Fibroblast of skin of abdomen (primary cell): ENCODE data around the gene SRMS.
"Not testable (repeated sequence)": the region's sequence is repeated elsewhere in the genome, so short reads cannot be mapped to it uniquely, and the experiment has no call there.

Experiments
- DNase-seq: peaks from one replicate; pipeline ENCODE4 v3.0.0-alpha.2; 2013

Gene SRMS

DNA sequence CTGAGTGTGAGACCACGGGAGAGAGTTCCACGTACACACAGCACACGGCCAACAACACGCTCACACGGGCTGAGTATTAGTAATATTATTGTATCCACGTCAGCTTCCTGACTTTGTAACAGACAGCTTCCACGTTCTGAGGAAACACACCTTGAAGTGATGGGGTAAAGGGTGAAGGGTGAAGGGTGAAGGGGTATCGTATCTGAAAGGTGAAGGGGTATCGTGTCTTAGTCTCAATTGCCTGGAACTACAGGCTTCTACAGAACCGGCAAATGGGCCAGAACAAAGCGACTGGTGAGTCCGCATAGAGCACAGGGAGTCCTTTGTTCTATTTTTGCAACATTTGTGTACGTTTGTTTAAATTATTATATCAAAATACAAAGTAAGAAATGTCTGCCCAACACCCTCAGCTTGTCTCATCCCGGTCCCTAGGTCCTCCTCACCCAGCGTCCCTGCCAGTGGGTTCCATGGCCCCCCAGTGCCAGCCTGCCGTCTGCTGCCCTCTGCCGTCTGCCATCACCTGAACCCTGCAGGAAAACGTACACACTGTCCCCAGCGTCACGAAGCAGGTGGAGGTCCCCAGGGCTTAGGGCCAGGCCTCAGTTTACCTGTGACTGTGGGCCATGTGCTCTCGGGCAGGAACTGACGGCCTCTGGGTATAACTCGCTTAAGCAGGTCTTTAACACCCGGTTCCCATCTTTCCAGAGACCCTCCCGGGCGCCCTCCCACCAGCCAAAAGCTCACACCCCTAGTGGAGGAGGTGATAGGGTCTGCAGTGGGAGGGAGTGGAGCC is 30.9 kb upstream of the SRMS start:
- no peak for DNase-seq

- no peak for DNase-seq
Observed at GRCh38 chr20:63577317-63577894, 29.9 kb upstream of the SRMS start.

- DNase-seq = peak; percentile 17
Observed at GRCh38 chr20:63576311-63576710, 28.8 kb upstream of the SRMS start.

DNA sequence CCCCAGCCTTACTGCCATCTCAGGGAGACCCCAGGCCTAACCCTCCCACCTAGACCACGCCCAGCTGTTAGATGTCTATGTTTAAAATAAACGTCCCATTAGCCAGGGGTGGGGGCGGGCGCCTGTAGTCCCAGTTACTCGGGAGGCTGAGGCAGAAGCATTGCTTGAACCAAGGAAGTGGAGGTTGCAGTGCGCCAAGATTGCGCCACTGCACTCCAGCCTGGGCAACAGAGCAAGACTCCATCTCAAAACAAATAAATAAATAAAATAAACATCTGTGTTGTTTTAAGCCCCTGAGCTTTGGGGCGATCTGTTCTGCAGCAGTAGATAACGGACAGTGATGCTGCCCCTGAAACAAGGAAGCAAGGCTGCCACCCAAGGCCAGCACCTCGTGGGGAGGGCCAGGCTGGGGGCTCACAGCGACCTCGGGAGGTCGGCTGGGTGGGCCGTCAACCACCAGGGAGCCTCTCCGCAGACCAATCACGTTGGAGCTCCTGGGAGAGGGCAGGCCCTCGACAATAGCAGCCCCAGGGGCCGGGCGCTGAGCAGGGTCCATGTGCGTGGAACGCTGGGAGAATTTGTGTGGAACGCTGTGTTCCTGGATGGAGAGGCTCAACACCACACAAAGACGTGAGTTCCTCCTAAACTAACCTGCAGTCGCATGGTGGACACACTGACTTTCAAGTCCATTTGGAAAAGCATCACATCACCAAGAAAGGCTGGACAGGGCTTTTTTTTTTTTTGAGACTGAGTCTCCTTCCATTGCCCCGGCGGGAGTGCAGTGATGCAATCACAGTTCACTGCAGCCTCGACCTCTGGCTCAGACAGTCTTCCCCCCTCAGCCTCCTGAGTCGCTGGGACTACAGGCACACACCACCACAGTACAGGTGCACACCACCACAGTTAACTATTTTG is 27.5 kb upstream of the SRMS start:
- DNase-seq = no peak

GRCh38 chr20:63574156-63574828 is 26.7 kb upstream of the SRMS start, which contains the start of gene HELZ2:
Gene HELZ2 (minus strand): TSS chr20:63574239. CDS start chr20:63572385, 1,854 bp downstream.
- DNase-seq = peak; percentile 66

DNA sequence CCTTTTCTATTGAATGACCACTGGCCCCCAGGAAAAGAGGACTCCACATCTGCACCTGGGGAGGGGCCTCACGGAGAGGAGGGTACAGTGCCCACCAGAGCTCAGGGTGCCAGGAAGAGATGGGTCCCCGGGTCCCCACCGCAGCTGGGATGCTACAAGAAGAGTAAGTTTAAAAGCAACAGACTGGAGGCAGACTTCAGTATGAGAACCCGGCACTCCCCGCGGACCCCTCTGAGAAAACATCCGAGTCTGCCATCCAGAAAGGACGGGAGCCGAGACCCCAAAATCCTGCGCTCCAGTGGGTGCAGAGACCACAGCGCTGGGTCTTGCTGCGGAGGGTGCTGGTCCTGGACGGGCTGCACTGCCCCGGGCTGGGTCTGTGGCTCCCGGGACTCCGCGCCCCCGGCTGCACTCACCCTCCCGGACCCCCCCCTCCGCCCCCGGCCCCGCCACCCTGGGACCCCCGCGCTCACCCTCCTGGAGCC is 26.1 kb upstream of the SRMS start:
- DNase-seq = no peak

- DNase-seq = no peak
Observed at GRCh38 chr20:63572788-63573646, 25.5 kb upstream of the SRMS start.

DNA sequence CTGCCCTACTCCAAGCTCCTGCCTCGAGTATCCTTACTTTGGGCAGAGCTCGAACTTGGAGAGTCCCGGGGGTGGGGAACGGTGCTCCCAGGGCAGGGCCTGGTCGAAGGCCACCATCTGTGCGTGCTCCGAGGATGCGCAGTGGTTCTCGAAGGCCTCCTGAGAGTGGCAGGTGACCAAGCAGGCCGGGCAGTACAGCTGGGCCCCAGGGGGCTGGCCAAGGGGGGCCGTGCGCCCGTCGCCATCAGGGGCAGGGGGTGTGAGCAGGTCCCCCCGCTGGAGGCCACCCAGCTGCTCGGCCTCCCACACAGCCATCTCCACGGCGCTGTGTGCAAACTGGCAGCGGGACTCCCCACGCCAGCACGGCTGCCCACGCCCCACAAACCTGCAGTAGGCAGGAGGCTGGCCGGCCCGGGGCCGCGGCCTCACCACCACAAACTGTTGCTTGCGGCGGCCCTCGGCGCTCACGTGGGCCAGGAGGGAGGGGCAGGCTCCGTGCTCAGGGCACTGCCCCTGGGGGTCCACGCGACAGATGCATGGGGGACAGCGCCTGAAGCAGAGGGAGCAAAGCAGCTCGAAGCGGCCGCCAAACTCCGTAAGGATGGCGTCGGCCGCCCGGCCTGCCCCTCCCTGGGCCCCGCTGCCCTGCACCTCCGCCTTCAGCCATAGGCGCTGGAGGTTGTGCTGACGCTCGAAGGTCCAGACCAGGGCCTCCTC is 24.7 kb upstream of the SRMS start:
- no peak for DNase-seq

DNA sequence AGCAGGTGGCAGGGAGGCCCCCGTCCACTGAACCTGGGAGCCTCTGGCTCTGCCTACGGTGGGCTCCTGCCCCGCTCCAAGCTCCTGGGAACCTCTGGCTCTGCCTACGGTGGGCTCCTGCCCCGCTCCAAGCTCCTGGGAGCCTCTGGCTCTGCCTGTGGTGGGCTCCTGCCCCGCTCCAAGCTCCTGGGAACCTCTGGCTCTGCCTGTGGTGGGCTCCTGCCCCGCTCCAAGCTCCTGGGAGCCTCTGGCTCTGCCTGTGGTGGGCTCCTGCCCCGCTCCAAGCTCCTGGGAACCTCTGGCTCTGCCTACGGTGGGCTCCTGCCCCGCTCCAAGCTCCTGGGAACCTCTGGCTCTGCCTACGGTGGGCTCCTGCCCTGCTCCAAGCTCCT is 23.5 kb upstream of the SRMS start:
- not testable (repeated sequence) for DNase-seq

DNA sequence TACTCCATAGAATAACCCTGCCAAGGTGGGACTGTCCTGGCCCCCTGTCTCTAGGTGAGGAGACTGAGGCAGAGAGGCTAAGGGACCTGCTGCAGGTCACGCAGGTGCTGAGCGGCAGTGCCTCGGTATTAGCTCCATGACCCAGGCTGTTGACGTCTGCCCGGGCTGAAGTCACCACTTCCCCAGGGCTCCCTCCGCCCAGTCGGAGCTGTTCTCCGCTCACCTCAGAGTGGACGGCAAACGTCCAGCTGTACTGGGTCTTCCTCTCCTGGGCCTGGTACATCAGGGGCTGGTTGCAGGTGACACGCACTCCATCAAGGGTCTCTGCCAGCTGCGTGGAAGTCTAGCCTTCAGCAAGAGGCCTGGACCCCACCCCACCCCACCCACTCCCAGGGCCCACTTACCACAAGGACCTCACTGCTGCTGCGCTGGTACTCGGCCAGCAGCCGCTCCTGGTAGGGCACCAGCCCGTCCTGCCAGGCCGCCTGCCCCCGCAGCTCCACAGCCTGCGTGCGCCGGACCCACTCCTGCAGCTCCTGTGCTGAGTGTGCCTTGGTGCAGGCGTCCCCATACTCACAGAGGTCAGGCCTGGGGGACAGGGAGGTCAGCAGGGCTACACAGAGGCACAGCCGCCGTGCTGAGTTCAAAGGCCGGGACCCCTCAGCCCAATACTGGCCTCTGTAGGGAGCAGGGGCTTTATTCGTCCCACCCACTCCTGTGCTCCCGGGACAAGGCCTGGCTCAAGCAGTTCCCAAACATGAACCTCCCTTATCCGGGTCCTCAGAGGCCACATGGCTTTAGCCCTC is 22.9 kb upstream of the SRMS start:
- no peak for DNase-seq

DNA sequence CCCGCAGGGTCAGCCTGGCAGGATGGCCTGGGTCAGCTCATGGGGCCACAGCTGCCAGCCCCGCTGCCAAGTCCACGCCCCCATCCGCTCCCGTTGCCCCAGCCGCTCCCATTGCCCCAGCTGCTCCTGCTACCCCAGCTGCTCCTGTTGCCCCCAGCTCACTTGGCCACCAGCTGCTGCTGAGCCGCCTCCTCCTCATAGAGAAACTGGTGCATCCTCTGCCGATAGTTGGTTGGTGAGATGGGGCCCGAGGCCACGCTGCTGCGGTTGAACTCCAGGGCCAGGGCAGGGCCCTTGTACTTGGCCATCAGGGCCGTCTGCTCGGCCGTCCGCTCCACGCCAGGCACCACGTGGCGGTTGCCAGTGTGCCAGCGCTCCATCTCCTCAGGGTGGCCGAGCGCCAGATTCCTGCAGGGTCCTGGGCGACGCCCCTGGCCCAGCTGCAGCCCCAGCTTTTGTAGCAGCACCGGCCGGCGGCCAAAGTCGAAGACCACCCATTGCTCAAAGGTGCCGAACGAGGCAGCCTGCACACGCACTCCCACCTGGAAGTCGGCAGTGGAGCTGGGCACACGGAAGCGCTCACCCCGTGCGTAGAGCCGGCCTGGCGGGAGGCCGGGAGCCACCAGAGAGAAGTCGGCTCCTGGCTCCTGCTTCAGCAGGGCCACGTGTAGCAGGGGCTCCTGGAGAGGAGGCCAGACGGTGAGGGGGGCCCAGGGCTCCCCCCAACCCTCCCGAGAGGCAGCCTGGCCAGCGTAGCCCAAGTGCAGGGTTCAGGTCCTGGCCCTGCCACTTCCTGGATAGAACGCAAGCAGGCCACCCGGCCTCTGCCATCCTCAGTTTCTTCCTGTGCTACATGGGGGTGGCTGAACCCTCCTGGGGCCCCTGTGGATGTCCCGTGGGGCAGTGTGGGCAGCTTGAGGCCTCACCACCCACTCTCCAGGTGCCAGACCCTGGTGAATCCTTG is 21.7 kb upstream of the SRMS start:
- DNase-seq = no peak

DNA sequence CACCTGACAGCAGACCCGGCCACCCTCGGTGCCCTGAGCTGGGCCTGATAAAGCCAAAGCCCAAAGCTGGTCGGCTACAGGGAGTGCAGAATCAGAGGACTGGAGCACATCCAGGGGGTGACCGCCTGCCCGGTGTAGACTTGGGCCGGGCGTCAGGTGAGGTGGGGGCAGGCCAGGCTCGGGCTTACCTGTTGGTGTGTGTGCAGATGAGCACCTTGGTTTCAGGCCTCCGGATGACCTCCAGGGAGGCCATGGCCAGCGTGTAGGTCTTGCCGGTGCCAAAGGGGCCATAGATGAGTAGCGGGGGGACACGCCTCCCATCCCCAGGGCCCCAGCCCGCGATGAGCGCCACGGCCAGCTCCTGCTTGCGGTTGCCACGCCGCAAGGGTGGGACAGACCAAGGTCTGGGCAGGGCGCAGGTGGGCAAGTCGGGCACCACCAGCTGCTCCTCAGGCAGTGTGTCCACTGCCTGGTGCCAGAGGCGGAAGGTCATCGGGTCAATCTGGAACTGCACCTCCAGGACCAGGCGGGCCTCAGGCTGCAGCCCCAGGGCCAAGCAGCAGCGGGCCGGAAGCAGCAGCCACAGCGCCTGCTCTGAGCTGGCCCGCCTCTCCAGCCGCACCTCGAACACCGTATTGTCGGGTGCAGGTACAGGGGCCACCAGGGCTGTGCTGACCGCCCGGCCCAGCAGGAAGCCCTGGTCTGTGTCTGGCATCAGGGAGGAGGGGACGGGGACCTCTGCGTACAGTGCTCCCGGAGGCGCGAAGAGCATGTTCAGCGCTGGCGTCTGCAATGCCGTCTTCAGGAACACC is 20.8 kb upstream of the SRMS start:
- no peak for DNase-seq

GRCh38 chr20:63567386-63568169 is 20.0 kb upstream of the SRMS start:
- DNase-seq = no peak

- DNase-seq = no peak
Observed at GRCh38 chr20:63567136-63567385, 19.5 kb upstream of the SRMS start.

DNA sequence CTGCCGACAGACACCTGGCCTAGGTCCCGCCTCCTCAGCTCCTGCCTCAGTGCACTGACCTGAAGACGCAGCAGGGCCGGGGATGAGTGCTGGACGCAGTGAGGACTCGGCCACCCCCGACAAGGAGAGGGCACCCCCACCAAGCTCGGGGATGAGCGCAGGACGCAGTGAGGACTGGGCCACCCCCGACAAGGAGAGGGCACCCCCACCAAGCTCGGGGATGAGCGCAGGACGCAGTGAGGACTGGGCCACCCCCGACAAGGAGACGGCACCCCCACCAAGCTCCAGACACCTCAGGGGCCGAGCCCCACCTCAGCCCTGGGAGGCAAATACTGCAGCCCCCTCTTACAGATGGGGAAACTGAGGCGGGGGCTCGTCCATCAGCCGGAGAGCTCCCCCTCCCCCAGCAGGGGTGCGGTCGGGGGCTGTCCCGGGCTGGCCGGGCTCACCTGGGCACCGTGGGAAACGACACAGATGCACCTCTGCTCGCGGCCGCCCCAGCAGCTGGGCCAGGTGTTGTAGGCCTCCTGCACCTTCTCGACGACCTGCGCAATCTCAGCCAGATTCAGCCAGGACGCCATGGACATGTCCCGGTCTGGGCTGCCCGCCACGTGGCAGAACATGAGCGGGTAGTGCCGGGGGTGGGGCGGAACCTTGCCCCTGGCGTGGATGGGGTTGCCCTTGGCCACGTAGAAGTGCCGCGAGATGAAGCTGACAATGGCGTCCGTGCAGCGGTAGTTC is 19.0 kb upstream of the SRMS start:
- DNase-seq = no peak

DNA sequence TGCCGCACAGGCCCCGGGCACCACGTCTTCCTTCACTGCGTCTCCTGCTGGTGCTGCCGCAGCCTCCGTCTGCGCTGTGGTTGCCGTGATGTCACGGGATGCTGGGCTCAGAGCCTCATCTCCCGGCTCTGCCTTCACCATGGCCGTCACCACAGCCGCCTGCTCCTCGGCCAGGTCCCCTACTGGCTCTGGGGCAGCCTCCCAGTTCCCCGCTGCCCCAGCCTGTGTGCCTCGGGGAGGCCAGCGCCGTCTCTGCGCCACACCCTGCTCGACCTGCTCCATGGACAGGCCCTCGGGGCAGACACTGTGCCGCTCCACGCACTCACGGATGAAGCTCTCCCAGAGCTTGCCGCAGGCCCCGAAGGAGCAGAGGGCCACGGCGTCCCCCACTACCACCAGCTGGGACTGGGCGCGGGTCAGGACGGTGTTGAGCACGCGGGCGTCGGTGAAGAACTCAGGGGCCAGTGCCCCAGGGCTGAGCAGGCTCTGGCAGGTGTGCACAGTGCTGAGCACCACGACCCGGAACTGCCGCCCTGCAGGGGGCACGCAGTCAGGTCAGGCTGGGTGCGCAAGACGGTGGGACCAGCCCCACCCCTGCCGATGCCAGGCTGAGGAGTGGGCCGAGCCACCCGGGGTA is 18.3 kb upstream of the SRMS start:
- no peak for DNase-seq
